Heart left ventricle (tissue), 13 donors: ENCODE data around the gene DNAH5.

Source experiments
- POLR2A ChIP-seq, 2 donors: fragments of 450-650 bp; IDR thresholded peaks; one replicate each; pipeline ENCODE4 v1.6.1; 2017; ENCODE audit warnings: antibody characterized with exemption in 2 of 2, mild to moderate bottlenecking in 2 of 2, moderate library complexity in 2 of 2
- TF ChIP-seq, protein P1 (sequence below), 12 donors: fragments of 200-600 bp; sonication (generic) in 4 of 12; IDR thresholded peaks; one replicate each; pipeline versions ENCODE4 v1.5.0 to v1.8.0; 2018 to 2022; ENCODE audit warnings: antibody characterized with exemption in 12 of 12, mild to moderate bottlenecking in 5 of 12
- donor health status: ischemic (EF 13 %, LVEDD 7.1; RV severe dilation, severe dysfunction).
- donor health status: DM: no; HTN: yes; CAD: no.
- donor health status: DM: no; HTN: no; CAD: no.
- donor health status: ischemic (EF 25% LVEDD 6.9; RV normal size, moderate dysfunction).
- donor health status: ischemic (EF 25% LVEDD 5.7; RV mildly dilated, moderate dysfunction).
- donor health status: ischemic (EF 35%, LVEDD 5.7; RV mildly dilated, moderate dysfunction).
- donor health status: nonischemic (EF 11% LVEDD 7.7; RV severe dilation, severe dysfunction).
- donor health status: DM: yes; HTN: yes; CAD: no.
- donor health status: PGD.
- donor health status: ischemic (EF 29% LVEDD 5.4; RV normal size, mild dysfunction).
- donor health status: nonischemic (EF 23%, LVEDD 6.1; RV moderate dilation, normal function).

DNA sequence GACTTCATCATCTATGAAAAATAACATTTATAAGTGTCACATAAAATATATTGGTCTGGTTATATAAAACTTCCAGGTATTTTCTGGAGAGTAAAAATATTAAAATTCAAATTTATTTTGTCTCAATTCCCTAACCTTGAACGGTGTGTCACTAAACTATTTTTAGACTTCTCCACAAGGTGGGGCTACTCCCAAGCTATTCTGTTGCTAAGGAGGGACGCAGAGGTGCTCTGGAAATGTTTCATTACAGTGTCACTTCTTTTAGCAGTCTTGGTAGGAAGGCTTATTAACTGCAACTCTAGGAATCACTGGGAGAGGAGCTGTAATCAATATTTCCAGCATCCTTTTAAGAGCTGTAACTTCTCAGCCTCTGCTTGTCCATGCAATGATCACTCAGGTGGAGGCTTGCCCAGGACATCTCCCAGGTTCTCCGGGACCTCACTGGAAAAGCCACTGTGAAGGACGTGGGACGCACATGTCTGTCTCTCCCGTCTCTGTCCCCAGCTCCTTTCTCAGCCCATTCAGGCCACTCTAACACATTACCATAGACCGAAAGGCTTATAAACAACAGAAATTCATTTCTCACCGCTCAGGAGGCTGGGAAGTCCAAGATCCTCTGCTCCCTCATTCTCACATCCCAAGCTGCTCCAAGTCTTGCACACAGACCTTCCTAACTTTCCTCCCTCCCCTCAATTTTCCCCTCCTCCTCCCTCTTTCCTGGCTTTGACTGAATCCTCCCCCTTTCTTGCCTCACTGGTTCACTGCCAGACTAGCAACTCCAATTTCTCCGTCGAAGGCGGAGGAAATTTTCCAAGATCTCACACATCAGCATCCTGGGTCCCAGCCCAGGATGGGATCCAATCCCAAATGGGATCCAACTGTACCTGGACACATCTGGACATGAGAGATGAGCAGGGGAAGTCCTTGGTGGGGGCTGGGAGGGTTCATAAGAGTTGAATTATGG is 32.7 kb upstream of the DNAH5 start:
- TF ChIP-seq, protein P1, sequence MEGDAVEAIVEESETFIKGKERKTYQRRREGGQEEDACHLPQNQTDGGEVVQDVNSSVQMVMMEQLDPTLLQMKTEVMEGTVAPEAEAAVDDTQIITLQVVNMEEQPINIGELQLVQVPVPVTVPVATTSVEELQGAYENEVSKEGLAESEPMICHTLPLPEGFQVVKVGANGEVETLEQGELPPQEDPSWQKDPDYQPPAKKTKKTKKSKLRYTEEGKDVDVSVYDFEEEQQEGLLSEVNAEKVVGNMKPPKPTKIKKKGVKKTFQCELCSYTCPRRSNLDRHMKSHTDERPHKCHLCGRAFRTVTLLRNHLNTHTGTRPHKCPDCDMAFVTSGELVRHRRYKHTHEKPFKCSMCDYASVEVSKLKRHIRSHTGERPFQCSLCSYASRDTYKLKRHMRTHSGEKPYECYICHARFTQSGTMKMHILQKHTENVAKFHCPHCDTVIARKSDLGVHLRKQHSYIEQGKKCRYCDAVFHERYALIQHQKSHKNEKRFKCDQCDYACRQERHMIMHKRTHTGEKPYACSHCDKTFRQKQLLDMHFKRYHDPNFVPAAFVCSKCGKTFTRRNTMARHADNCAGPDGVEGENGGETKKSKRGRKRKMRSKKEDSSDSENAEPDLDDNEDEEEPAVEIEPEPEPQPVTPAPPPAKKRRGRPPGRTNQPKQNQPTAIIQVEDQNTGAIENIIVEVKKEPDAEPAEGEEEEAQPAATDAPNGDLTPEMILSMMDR (IDR thresholded peaks at IDR 0.05), result peak in 8 of 12 donors; percentile 12 to 43 (median 16)
- TF ChIP-seq POLR2A (IDR thresholded peaks at IDR 0.05), result no peak
